ENCODE results near the gene VSIG10. TPM values are rescaled to one million over a fixed set of nuclear protein-coding genes. Genes with fewer than 3 reads are reported as not detected.

VSIG10 gene
- total RNA-seq, 2 experiments from 2014 or later: 3.7 to 4.4 TPM

DNA sequence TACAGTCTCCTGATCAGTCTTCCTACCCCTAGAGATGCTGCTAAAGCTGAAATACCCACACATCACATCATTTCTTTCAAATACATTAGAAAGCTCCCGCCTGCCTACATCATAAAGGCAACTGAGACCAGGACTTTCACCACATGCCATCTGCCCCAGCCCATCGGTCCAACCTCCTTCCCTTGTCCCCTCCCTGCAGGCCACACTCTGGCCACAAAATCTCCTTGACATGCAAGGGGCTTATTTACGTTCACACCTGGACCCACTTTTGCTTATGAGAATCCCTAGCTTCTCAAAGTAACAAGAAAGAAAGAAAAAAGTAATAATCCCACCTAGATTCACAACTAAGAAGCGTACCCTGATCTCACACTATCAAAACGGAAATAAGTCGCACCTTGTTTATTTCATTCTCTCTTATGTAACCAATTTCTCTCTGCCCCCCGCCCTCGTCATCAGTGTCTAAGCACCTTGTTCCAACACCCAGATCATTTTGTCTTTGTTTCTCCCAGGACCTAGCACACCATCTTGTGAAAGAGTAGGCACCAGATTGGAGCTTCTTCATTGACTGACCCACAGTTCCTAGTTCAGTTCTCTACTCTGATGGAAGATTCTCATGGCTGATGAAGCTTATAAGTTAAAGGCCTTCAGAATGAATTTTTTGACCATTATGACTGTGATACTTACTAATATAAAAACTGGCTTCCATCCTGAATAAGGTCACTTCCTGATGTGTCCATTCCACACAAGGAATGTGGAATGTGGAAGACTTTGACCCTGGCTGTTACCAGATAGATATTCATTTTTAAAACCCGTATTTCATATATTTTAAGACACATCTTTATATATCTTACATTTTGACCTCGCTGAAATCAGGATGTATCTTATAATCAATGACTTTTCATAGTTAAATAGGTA is 50.5 kb downstream of the VSIG10 start:
- Mint-ChIP-seq H3K4me1 (peaks cover 35% of the 10 kb centered on the region), H3K9me3 (no peaks in the 10 kb centered on the region), H3K4me3 (no peak overlapping the region), H3K27me3 (no peaks in the 10 kb centered on the region), H3K27ac (peak overlapping the region; percentile 5), H3K36me3 (ENCODE audit: low read depth) (peaks cover 34% of the 10 kb centered on the region)
- ChIA-PET POLR2A (interaction anchor here (0.6 to 1.2 kb wide), 3 partner anchors 8 to 18 kb away, joined by 3 to 5 read pairs (median 5); partner anchors contain the start of gene WSB2), CTCF (interaction anchor here (1.5 kb wide), 1 partner anchor 12 kb away, joined by 11 read pairs; no protein-coding TSS in a partner anchor)
- no peak for DNase-seq

DNA sequence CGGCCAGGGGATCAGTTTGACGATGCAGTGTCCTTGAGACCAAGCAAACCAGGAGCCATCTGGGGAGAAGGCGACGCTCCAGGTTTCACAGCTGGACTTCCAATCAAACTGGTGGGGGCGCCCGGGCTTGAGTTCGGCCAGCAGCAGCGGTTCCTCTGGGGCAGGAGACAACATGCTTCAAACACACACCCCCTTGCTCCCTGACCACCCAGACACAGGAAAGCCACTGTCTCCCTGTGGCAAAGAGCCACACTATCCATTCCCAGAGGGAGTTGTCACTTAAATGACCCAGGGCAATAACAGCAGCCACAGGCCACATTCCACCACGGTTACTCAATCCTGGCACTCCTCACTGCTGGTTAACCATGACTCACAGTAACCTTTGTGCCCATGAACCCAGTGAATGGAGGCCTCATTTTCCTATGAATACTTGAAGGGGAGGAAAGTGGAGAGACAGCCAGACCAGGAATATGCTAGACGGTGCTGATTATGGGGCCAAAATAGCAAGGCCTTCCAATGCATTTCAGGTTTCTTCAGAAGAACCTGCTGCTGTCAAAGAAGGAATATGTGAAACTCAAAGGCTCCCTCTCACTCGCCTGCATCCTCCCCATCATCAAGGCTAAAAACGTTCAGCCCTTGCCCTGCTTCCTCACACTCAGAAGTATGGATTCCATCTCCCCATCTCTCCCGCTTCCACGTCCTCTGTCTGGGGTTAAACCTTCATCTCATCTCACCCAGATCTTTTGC is 51.3 kb downstream of the VSIG10 start:
- peaks cover 34% of the 10 kb centered on the region for H3K36me3 Mint-ChIP-seq (ENCODE audit: low read depth)

DNA sequence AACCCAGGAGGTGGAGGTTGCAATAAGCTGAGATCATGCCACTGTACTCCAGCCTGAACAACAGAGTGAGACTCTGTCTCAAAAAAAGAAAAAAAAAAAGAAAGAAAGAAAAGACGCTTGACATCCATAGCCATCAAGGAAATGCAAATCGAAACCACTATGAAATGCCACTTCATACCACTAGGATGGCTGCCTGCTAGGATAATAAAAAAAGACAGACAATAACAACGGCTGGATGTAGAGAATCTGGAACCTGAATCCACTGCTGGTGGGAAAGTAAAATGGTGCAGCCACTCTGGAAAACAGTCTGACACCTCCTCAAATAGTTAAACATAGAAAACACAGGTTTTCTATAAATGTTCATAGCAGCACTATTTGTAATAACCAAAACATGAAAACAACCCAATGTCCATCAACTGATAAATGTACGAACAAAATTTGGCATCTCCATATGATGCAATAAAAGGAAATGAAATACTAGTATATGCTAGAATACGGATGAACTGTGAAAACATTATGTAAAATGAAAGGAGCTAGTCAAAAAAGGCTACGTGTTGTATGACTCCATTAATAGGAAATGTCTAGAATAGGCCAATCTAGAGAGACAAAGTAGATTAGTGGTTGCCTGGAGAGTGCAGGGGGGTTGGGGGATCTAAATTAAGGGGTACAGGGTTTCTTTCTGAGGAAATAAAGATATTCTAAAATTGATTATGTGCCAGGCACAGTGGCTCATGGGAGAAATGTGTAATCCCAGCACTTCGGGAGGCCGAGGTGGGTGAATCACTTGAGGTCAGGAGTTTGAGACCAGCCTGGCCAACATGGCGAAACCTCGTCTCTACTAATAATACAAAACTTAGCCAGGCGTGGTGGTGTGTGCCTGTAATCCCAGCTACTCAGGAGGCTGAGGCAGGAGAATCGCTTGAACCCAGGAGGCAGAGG is 52.6 kb downstream of the VSIG10 start:
- DNase-seq: no peak
- H3K4me1 Mint-ChIP-seq: peaks cover 38% of the 10 kb centered on the region
- peak overlapping the region; percentile 37 for H3K27ac Mint-ChIP-seq
- H3K36me3 Mint-ChIP-seq (ENCODE audit: low read depth): peaks cover 39% of the 10 kb centered on the region
- no peak overlapping the region for H3K4me3 Mint-ChIP-seq
- H3K27me3 Mint-ChIP-seq: no peaks in the 10 kb centered on the region
- POLR2A ChIA-PET: interaction anchor here (1.4 to 1.5 kb wide), 2 partner anchors 10 to 17 kb away, joined by 3 to 8 read pairs; partner anchors contain the start of gene WSB2
- no peaks in the 10 kb centered on the region for H3K9me3 Mint-ChIP-seq
- CTCF ChIA-PET: interaction anchor here (1.0 kb wide), 1 partner anchor 177 kb away, joined by 3 read pairs; no protein-coding TSS in a partner anchor

More for the DNA sequence above, 51.3 kb downstream of the VSIG10 start:
- ChIA-PET CTCF (no interaction called here), POLR2A (interaction anchor here (0.6 to 1.2 kb wide), 3 partner anchors 8 to 17 kb away, joined by 3 to 5 read pairs (median 5); partner anchors contain the start of gene WSB2)
- Mint-ChIP-seq H3K9me3 (no peaks in the 10 kb centered on the region), H3K27ac (peak overlapping the region; percentile 1), H3K4me3 (no peak overlapping the region), H3K4me1 (peaks cover 35% of the 10 kb centered on the region), H3K27me3 (no peaks in the 10 kb centered on the region)
- no peak for DNase-seq

DNA sequence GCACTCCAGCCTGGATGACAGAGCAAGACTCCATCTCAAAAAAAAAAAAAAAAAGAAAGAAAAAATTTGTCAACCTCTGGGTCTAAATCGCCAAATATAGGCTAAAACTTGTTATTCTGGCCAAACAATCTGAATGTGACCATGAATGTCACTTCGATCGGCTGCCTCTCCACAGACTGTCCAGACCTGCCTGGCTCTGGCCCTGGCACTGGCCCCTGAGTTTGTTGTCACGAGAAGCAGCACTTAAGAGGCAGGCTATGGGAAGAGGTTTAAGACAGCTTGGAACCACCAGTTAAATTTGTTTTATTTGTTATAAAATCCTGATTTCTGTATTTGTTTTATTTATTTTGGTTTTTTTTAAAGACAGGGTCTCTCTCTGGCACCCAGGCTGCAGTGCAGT is 57.4 kb downstream of the VSIG10 start:
- H3K27ac Mint-ChIP-seq: no peak overlapping the region
- ChIA-PET POLR2A (interaction anchor here (0.7 to 1.9 kb wide), 4 partner anchors 10 to 15 kb away, joined by 3 to 7 read pairs (median 4); partner anchors contain the start of gene WSB2), CTCF (interaction anchor here (0.7 to 1.4 kb wide), 3 partner anchors 8 to 15 kb away, joined by 3 to 4 read pairs (median 4); no protein-coding TSS in a partner anchor)
- H3K36me3 Mint-ChIP-seq (ENCODE audit: low read depth): peaks cover 61% of the 10 kb centered on the region
- no peaks in the 10 kb centered on the region for H3K27me3 Mint-ChIP-seq
- no peak for DNase-seq
- no peak overlapping the region for H3K4me3 Mint-ChIP-seq
- H3K9me3 Mint-ChIP-seq: no peaks in the 10 kb centered on the region
- H3K4me1 Mint-ChIP-seq: peaks cover 28% of the 10 kb centered on the region

DNA sequence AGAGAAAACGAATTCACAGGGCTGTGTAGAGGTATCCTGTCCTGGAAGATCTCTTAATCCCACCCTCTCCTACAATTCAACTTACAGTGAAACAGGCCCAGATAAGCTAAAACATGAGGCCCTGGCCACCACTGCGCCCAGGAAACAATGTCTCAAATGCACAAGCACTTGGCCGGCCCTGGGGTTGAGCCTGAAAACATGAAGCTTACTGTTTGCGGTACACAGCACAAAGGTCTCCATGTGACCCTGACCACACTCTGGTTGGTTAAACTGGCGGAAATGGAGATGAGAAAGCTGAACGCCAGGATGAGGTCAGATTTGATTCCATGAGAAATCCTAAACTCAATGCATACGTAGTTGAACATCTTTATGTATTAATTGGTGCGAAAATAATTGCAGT is 59.2 kb downstream of the VSIG10 start:
- DNase-seq: no peak
- no peak overlapping the region for H3K4me3 Mint-ChIP-seq
- POLR2A ChIA-PET: interaction anchor here (1.8 to 2.6 kb wide), 3 partner anchors 8 to 16 kb away, joined by 5 to 11 read pairs (median 6); partner anchors contain the start of gene WSB2
- no peaks in the 10 kb centered on the region for H3K9me3 Mint-ChIP-seq
- peaks cover 60% of the 10 kb centered on the region for H3K36me3 Mint-ChIP-seq (ENCODE audit: low read depth)
- peaks cover 21% of the 10 kb centered on the region for H3K4me1 Mint-ChIP-seq
- no peaks in the 10 kb centered on the region for H3K27me3 Mint-ChIP-seq
- CTCF ChIA-PET: interaction anchor here (1.3 to 1.6 kb wide), 2 partner anchors 10 to 20 kb away, joined by 3 to 4 read pairs; no protein-coding TSS in a partner anchor
- no peak overlapping the region for H3K27ac Mint-ChIP-seq

DNA sequence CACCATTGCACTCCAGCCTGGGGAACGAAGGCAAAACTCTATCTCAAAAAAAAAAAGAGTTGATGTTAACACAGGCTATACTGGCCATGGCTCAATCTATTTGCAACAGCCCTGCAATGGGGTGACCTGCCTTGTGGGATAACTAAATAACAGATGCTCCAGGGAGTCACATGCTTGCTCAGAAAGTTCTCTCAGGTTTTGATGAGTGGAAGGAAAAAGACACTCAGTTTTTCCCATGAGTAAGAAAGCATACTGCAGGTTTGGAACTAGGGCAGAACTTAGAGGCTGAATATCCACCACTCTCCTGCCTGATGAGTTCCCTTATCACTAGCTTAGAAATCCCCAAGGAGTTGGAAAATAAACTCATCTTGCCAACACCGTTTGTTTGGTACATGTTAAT is 59.7 kb downstream of the VSIG10 start:
- Mint-ChIP-seq H3K27ac (no peak overlapping the region), H3K9me3 (no peaks in the 10 kb centered on the region), H3K36me3 (ENCODE audit: low read depth) (peaks cover 61% of the 10 kb centered on the region), H3K4me1 (peaks cover 21% of the 10 kb centered on the region), H3K4me3 (no peak overlapping the region), H3K27me3 (no peaks in the 10 kb centered on the region)
- ChIA-PET POLR2A (interaction anchor here (1.8 to 2.6 kb wide), 3 partner anchors 8 to 16 kb away, joined by 5 to 11 read pairs (median 6); partner anchors contain the start of gene WSB2), CTCF (interaction anchor here (1.3 to 1.6 kb wide), 2 partner anchors 11 to 21 kb away, joined by 3 to 4 read pairs; no protein-coding TSS in a partner anchor)
- no peak for DNase-seq

DNA sequence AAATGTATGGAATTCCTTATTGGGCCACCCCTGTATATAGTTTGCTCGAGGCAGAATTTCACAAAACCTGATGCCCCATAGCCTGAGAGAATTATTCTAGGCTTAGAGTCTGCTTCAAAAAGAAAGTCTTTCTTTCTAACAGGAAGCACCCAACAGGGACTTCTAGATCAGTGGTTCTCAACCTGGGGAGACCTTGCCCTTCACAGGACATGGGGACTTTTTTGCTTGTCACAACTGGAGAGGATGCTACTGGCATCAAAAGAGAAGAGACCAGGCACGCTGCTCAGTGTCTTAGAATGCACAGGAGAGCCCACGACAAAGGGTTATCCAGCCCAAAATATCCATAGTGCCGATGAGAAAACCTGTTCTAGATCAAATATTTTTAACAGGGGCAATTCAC is 61.7 kb downstream of the VSIG10 start:
- Mint-ChIP-seq H3K27me3 (no peaks in the 10 kb centered on the region), H3K4me3 (no peak overlapping the region), H3K36me3 (ENCODE audit: low read depth) (peaks cover 71% of the 10 kb centered on the region), H3K9me3 (no peaks in the 10 kb centered on the region), H3K4me1 (peaks cover 23% of the 10 kb centered on the region), H3K27ac (peak overlapping the region; percentile 31)
- DNase-seq: no peak
- POLR2A ChIA-PET: no interaction called here
- CTCF ChIA-PET: no interaction called here

DNA sequence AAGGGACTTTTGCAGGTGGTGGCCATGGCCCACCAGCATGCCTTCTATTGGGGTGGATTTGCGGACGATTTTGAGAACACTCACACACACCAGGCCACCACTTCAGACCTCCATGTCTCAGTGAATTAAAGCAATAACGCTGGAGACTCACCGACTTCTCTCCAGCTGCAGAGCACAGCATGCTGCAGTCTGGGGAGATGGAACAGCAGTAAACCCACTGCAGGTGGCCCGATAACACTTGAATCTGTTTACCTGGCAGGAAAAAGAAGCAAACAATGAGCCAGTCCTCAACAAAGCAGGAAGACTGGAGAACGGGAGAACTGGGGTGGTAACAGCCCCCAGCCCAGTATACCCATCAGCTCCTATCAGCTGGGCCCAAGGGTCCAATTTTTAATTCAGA is 65.7 kb downstream of the VSIG10 start:
- peaks cover 80% of the 10 kb centered on the region for H3K36me3 Mint-ChIP-seq (ENCODE audit: low read depth)
- no peaks in the 10 kb centered on the region for H3K27me3 Mint-ChIP-seq
- H3K4me3 Mint-ChIP-seq: no peak overlapping the region
- DNase-seq: no peak
- H3K27ac Mint-ChIP-seq: no peak overlapping the region
- CTCF ChIA-PET: no interaction called here
- peaks cover 37% of the 10 kb centered on the region for H3K4me1 Mint-ChIP-seq
- no peaks in the 10 kb centered on the region for H3K9me3 Mint-ChIP-seq
- POLR2A ChIA-PET: interaction anchor here (1.5 kb wide), 1 partner anchor 23 kb away, joined by 3 read pairs; the partner anchor contains the start of gene WSB2

DNA sequence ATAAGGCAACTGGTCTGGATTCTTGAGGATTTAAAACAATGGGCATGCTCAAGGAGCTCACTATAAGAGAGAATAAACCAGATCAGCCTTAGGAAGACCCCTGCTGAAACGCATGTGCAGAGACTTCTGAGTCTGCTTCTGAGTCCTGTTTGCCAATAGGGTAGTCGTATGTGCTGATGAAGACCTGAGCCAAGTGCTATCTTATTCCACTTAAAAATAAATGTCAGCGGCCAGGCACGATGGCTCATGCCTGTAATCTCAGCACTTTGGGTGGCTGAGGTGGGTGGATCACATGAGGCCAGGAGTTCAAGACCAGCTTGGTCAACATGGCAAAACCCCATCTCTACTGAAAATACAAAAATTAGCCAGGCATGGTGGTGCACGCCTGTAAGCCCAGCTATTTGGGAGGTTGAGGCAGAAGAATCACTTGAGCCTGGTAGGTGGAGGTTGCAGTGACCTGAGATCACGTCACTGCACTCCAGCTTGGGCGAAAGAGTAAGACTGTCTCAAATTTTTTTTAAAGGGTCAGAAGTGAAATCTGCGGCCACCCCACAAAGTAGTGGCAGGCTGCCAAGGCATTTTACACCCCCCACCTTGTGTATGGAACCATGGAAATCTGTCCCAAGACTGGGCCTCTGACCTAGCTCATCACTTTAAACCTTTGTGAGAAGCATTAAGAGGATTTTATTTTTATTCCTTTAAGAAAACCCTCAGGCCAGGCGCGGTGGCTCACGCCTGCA is 67.0 kb downstream of the VSIG10 start:
- no peaks in the 10 kb centered on the region for H3K27me3 Mint-ChIP-seq
- H3K36me3 Mint-ChIP-seq (ENCODE audit: low read depth): peaks cover 75% of the 10 kb centered on the region
- no peaks in the 10 kb centered on the region for H3K9me3 Mint-ChIP-seq
- no peak for DNase-seq
- no peak overlapping the region for H3K27ac Mint-ChIP-seq
- ChIA-PET POLR2A (interaction anchor here (1.1 to 5.9 kb wide), 4 partner anchors 7 to 24 kb away, joined by 3 to 31 read pairs (median 5); partner anchors contain the start of gene WSB2), CTCF (interaction anchor here (1.2 to 1.3 kb wide), 2 partner anchors 19 to 180 kb away, joined by 3 to 4 read pairs; no protein-coding TSS in a partner anchor)
- H3K4me1 Mint-ChIP-seq: peaks cover 37% of the 10 kb centered on the region
- H3K4me3 Mint-ChIP-seq: no peak overlapping the region

DNA sequence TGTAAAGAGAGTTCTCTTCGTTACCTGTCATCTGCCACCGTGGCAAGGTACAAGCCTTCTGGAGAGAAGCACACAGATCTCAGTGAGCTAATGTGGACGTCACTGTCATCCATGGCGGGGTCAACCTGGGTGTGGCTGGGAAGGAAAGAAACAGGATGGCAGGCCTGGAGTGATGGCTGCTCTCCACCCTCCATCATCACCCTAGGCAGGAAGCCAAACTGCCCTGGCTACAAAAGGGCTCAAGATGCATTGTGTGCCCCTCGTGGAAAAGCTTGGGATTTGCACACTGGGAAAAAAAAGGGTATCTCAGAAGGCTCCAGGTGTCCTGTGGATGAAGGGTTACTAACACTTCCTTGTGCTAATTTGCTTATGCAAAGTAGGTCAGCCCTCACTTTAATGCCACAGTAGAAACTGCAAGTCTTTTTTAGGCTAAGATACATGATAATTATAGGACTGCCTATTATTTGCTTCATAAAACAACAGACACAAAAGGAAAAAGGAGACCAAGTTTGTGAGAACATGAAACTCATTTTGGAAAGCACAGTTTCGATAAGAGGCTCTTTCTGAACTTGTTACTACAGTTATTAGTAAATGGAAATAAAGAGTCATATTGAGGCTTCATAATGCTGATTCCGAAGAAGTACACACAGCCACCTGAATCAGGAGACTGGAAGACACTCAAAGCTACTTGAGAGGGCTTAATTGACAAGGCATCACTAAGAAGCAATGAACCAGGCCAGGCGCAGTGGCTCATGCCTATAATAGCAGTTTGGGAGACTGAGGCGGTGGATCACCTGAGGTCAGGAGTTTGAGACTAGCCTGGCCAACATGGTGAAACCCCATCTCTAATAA is 68.4 kb downstream of the VSIG10 start:
- H3K36me3 Mint-ChIP-seq (ENCODE audit: low read depth): peaks cover 79% of the 10 kb centered on the region
- H3K27ac Mint-ChIP-seq: peak overlapping the region; percentile 63
- H3K4me1 Mint-ChIP-seq: peaks cover 37% of the 10 kb centered on the region
- DNase-seq: no peak
- no peaks in the 10 kb centered on the region for H3K27me3 Mint-ChIP-seq
- CTCF ChIA-PET: interaction anchor here (1.0 to 2.4 kb wide), 4 partner anchors 12 to 161 kb away, joined by 3 to 19 read pairs (median 3); no protein-coding TSS in a partner anchor
- H3K9me3 Mint-ChIP-seq: no peaks in the 10 kb centered on the region
- no peak overlapping the region for H3K4me3 Mint-ChIP-seq
- POLR2A ChIA-PET: interaction anchor here (1.0 to 5.9 kb wide), 8 partner anchors 7 to 26 kb away, joined by 3 to 31 read pairs (median 4); partner anchors contain the start of genes RFC5 and WSB2

All from activated CD4-positive, alpha-beta memory T cell treated with anti-CD3 and anti-CD28 coated beads, Interleukin-2, amount 10 ng/mL, durations not matched to agents 7 days and 5 days (primary cell).